Activated T-cell treated with anti-CD3 and anti-CD28 coated beads, Interleukin-2, amount 50 U/mL, for 48 hours (primary cell): ENCODE data around the gene CT45A8.
"Not testable (repeated sequence)": the region's sequence is repeated elsewhere in the genome, so short reads cannot be mapped to it uniquely, and the experiment has no call there.

Experiments
- DNase-seq, 2 experiments: peaks; one replicate each; pipeline ENCODE4 v3.0.0-alpha.2; 2020

CT45A8 gene, protein sequence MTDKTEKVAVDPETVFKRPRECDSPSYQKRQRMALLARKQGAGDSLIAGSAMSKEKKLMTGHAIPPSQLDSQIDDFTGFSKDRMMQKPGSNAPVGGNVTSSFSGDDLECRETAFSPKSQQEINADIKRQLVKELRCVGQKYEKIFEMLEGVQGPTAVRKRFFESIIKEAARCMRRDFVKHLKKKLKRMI

GRCh38 chrX:135854438-135854837, at the start of gene CT45A8:
TSS of gene CT45A8 (minus strand) at chrX:135854538. CDS start at chrX:135850783, 3,755 bp downstream.
- not testable (repeated sequence) for DNase-seq

DNA sequence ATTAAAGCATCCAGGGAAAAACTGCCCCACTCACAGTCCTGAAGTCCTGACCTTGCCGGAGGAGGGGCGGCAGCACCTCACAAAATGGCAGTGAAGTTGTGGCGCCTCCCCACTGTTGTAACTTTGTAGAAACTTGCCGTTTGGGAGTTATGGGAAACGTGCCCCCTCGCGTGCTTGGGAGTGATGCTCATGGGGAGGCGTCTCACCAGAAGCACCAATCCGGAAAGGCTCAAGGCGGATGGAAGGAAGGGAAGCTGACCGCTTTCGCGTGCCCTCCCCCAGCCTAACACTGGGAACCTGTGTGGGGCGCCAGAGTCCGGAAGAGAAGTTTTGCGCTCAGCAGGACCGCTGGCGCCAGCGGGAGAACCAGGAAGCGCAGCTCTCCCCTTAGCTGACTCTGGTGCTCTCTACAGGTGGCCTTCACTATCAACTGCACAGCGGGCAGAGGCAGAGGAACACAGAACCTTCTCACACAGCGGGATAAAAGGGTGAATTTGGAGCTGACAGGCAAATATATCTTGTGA, 39.0 kb upstream of the CT45A8 start, which contains the start of the genes CT45A10 and SAGE1:
Gene CT45A10, minus strand, starts transcription at position 151 of the 524 bp plus-strand sequence. CDS start 8,100 bp downstream, outside the sequence.
Gene SAGE1, plus strand, starts transcription at position 423 of the 524 bp plus-strand sequence. CDS start 2,527 bp downstream, outside the sequence.
- no peak for DNase-seq

DNA sequence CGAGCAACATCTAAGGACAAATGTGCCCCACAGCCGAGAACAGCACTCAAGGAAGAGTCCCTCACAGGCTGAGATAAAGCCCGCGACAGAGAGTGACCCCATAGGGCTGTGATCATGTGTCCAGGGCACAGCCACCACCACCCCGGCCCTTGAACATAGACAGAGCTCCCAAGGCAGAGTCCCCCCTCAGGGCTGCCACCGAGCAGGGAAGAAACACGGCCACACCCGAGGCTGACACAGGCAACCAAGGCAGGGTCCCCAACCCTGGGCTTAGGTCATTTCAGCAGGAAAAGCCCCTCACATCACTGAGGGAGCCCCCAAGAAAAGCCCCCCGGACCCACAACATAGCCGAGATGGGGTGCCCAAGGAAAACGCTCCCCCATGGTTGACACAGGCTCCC, 38.4 kb upstream of the CT45A8 start:
- no peak for DNase-seq

GRCh38 chrX:135890087-135890585, 35.8 kb upstream of the CT45A8 start:
- DNase-seq, result no peak

- peak; percentile 73 for DNase-seq
These were observed 34.6 kb upstream of the CT45A8 start for GRCh38 chrX:135888976-135889375.

- not testable (repeated sequence) for DNase-seq
These were observed 33.9 kb upstream of the CT45A8 start for GRCh38 chrX:135888230-135888629.

- not testable (repeated sequence) for DNase-seq
These were observed 28.4 kb upstream of the CT45A8 start for GRCh38 chrX:135882741-135883140.

DNA sequence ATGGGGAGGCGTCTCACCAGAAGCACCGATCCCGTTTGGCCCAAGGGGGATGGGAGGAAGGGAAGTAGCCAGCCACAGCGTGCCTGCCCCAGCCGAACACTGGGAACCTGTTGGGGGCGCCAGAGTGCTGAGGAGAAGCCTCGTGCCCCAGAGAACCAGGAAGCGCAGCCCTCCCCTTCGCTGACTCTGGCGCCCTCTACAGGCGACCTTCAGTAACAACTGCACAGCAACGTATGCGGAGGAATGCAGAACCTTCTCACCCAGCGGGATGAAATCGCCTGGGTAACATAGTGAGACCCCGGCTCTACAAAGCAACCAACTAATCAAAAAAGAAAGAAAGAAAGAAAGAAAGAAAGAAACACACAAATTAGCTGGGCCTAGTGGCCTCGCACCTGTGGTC, 17.4 kb upstream of the CT45A8 start, which contains the start of gene CT45A9:
Gene CT45A9, minus strand, starts transcription at position 101 of the 400 bp plus-strand sequence. CDS start 3,751 bp downstream, outside the sequence.
- not testable (repeated sequence) for DNase-seq

GRCh38 chrX:135837180-135837579, 17.2 kb downstream of the CT45A8 start, which contains the start of gene CT45A7:
TSS of gene CT45A7 (minus strand) at chrX:135837280. CDS start at chrX:135833533, 3,747 bp downstream.
- not testable (repeated sequence) for DNase-seq

- not testable (repeated sequence) for DNase-seq
These were observed 34.4 kb downstream of the CT45A8 start, which contains the start of gene CT45A2 for GRCh38 chrX:135819912-135820311. TSS of gene CT45A2 (minus strand) at chrX:135820012. CDS start at chrX:135816265, 3,747 bp downstream.

DNA sequence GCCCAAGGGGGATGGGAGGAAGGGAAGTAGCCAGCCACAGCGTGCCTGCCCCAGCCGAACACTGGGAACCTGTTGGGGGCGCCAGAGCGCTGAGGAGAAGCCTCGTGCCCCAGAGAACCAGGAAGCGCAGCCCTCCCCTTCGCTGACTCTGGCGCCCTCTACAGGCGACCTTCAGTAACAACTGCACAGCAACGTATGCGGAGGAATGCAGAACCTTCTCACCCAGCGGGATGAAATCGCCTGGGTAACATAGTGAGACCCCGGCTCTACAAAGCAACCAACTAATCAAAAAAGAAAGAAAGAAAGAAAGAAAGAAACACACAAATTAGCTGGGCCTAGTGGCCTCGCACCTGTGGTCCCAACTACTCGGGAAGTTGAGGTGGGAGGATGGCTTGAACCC, 51.7 kb downstream of the CT45A8 start, which contains the start of gene CT45A6:
Gene CT45A6, minus strand, starts transcription at position 101 of the 400 bp plus-strand sequence. CDS start 3,794 bp downstream, outside the sequence.
- not testable (repeated sequence) for DNase-seq
